GM12864 (cell line): ENCODE results near the gene SPTBN4.

Experiments
- DNase-seq: peaks from one replicate; pipeline ENCODE4 v3.0.0-alpha.2; 2011; ENCODE audit warnings: low read depth
- H3K4me3 ChIP-seq: 2 replicates; pipeline ENCODE4 v1.5.1; 2011; ENCODE audit warnings: mild to moderate bottlenecking, low read depth, low read length, control low read depth
- TF ChIP-seq, protein P1 (sequence below): IDR thresholded peaks from 2 replicates; pipeline ENCODE4 v1.5.1; 2011; ENCODE audit warnings: low read depth, mild to moderate bottlenecking, moderate library complexity, low read length, control low read depth, inconsistent platforms; ENCODE audit errors: missing control alignments

SPTBN4 gene

DNA sequence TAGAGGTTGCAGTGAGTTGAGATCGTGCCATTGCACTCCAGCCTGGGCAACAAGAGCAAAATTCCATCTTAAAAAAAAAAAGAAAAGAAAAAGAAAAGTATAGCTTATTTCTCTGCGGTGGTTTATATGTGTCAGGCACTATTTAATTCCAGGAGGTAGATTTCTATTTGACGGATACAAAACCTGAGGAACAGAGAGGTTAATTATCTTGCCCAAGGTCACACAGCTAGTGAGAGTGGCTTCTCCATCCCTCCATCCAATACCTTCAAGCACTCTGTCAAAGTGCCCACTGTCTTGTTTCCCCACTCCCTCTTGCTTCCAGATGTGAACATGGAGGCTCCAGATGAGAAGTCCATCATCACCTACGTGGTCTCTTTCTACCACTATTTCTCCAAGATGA is 34.8 kb downstream of the SPTBN4 start:
- H3K4me3 ChIP-seq = no peak overlapping the region
- no peak for DNase-seq
- TF ChIP-seq, protein P1, sequence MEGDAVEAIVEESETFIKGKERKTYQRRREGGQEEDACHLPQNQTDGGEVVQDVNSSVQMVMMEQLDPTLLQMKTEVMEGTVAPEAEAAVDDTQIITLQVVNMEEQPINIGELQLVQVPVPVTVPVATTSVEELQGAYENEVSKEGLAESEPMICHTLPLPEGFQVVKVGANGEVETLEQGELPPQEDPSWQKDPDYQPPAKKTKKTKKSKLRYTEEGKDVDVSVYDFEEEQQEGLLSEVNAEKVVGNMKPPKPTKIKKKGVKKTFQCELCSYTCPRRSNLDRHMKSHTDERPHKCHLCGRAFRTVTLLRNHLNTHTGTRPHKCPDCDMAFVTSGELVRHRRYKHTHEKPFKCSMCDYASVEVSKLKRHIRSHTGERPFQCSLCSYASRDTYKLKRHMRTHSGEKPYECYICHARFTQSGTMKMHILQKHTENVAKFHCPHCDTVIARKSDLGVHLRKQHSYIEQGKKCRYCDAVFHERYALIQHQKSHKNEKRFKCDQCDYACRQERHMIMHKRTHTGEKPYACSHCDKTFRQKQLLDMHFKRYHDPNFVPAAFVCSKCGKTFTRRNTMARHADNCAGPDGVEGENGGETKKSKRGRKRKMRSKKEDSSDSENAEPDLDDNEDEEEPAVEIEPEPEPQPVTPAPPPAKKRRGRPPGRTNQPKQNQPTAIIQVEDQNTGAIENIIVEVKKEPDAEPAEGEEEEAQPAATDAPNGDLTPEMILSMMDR = no peak

DNA sequence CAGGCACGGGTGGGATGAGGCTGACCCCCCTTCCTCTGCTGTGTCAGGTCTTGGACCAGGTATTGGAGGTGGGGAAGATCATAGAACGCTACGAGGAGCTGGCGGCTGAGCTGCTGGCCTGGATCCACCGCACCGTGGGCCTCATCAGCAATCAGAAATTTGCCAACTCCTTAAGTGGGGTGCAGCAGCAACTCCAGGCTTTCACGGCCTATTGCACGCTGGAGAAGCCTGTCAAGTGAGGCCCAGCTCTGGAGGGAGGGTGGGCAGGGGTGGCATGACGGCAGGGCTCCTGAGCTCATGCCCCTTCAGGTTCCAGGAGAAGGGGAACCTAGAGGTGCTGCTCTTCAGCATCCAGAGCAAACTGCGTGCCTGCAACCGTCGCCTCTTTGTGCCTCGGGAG is 35.3 kb downstream of the SPTBN4 start:
- no peak overlapping the region for H3K4me3 ChIP-seq
- DNase-seq = no peak
- TF ChIP-seq, protein P1 = no peak

DNA sequence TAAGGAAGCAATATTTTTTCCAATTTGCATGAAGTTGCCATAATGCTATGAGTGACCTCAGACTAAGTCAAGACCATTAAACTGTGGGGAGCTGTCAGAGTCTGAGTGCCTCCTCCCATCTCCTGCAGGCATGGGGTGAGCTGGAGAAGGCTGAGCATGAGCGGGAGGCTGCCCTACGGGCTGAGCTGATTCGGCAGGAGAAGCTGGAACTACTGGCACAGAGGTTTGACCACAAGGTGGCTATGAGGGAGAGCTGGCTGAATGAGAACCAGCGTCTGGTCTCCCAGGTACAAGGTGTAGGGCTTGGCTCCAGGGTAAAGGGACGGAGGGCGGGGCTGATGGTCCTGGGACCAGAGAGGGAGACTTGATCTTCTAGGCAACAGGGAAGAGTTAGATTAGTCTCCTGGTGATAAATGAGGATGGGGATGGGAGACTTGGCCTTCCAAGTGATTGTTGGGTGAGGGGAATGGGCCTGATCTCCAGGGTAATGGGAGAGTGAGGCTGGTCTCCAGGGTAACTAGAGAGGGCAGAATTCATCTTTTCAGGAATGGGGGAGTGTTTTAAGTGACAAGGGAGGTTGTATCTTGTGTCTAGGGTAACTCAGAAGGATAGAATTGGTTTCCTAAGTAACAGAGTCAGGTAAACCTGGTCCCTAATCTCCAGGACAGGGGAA is 36.0 kb downstream of the SPTBN4 start:
- no peak for DNase-seq
- no peak overlapping the region for H3K4me3 ChIP-seq
- TF ChIP-seq, protein P1 = peak; percentile 21

DNA sequence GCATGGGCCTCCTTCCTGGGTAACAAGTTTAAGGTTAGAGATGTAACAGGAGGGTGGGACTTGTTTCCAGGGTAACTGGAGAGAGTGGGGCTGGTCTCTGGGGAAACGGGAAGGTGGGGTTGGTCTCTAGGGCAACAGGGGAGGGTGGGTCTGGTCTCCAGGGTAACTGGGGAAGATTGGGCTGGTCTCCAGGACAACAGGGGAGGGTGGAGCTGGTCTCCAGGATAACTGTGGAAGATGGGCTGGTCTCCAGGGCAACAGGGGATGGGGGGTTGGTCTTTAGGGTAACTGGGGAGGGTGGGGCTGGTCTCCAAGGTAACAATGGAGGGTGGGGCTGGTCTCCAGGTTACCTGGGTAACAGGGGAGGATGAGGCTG is 36.5 kb downstream of the SPTBN4 start:
- no peak overlapping the region for H3K4me3 ChIP-seq
- TF ChIP-seq, protein P1 = no peak
- no peak for DNase-seq

DNA sequence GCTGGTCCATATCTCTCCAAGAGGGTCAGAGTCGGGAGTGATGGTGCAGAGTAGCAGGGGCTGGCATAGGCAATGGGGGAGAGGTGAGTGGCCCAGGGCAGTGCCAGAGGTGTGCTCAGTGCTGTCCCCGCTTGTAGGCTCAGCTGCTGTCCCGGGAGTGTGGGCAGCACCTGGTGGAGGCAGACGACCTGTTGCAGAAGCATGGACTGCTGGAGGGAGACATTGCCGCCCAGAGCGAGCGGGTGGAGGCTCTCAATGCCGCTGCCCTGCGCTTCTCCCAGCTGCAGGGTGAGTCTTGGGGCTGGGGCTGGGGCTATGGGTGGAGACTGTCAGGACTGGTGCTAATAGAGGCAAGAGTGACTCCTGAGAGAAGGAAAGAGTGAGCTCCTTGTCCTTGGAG is 39.3 kb downstream of the SPTBN4 start:
- TF ChIP-seq, protein P1 = no peak
- no peak overlapping the region for H3K4me3 ChIP-seq
- no peak for DNase-seq

DNA sequence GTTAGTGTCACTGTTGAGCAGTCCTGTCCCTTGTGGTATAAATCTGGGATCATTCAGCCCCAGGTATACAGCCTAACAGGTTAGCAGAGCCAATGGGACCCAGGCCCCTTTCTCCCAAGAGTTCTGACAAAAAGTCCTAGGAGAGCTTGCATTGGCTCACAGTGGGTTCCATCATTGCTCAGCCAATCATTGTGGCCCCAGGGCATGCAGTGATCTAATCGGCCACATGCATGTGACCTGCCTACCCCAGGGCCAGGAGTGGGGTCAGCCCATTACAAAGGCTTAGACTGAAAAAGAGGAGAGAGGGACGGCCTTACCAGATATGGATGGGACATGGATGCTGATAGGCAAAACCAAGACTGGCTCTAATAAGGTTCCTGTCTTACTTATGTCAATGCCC is 41.1 kb downstream of the SPTBN4 start:
- DNase-seq = no peak
- TF ChIP-seq, protein P1 = no peak

DNA sequence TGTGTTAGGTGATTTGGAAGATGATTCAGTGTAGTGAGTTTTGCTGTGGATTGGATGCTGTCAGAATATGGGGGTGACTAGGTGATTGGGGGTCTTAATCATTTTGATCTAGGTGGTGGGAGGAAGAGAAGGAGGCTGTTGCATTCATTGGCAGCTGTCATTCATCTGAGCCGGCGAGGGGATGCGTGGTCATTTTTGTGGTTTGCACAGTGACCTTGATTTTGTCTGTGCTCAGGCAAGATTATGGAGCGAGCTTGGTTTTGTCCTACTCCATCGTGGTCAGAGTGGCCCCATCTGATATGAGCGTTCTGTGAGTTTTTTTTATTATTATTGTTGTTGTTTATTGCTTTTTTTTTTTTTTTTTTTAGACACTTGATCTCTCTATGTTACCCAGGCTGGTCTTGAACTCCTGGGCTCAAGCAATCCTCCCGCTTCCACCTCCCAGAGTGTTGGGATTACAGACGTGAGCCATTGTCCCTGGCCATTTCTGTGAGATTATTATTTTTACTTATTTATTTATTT is 42.0 kb downstream of the SPTBN4 start:
- H3K4me3 ChIP-seq = no peak overlapping the region
- no peak for DNase-seq
- TF ChIP-seq, protein P1 = no peak

More for the DNA sequence above, 41.1 kb downstream of the SPTBN4 start:
- H3K4me3 ChIP-seq = no peak overlapping the region
